Thoracic aorta (tissue), 2 donors: Measurements from ENCODE around the gene SEMG2. TPM values are rescaled to one million over a fixed set of nuclear protein-coding genes. Genes with fewer than 3 reads are reported as not detected.

Experiments used
- ATAC-seq: fragments of 150-250 bp; one replicate; pipeline ENCODE4 v1.8.0; 2017; ENCODE audit warnings: low read depth; ENCODE audit not compliant: insufficient number of reproducible peaks, low FRiP score
- DNase-seq: peaks from one replicate; pipeline ENCODE4 v3.0.0-alpha.2; 2020; ENCODE audit warnings: low spot score
- H3K27ac ChIP-seq, 2 donors: fragments of 200-600 bp; sonication (generic); 1 replicate in 1 of 2; 2 replicates in 1 of 2; pipeline ENCODE4 v1.5.1; 2016; ENCODE audit warnings: mild to moderate bottlenecking in 2 of 2, moderate library complexity in 2 of 2
- H3K27me3 ChIP-seq: fragments of 200-600 bp; sonication (generic); replicated peaks from 2 replicates; pipeline ENCODE4 v1.6.0; 2016; ENCODE audit warnings: mild to moderate bottlenecking; ENCODE audit not compliant: insufficient read depth
- H3K36me3 ChIP-seq: fragments of 200-600 bp; sonication (generic); one replicate; pipeline ENCODE4 v1.5.1; 2016
- H3K4me1 ChIP-seq, 2 donors: fragments of 200-600 bp; sonication (generic); 1 replicate in 1 of 2; 2 replicates in 1 of 2; pipeline versions ENCODE4 v1.5.1 to v1.6.0; 2016; ENCODE audit warnings: low read depth in 2 of 2, mild to moderate bottlenecking in 1 of 2; ENCODE audit not compliant: control insufficient read depth in 1 of 2
- H3K4me3 ChIP-seq: fragments of 200-600 bp; sonication (generic); 2 replicates; pipeline ENCODE4 v1.5.1; 2016; ENCODE audit warnings: mild to moderate bottlenecking
- H3K9me3 ChIP-seq: fragments of 200-600 bp; sonication (generic); 2 replicates; pipeline ENCODE4 v1.5.1; 2016
- CTCF ChIP-seq: fragments of 200-600 bp; sonication (generic); IDR thresholded peaks from one replicate; pipeline ENCODE4 v1.5.1; 2019; ENCODE audit warnings: antibody characterized with exemption
- total RNA-seq, 2 donors: library from RNA; depleted of rRNA; stranded (reverse); fragments of >200 nt; gene quantifications; one replicate each; pipeline versions ENCODE4 v1.1.0 to v1.2.3, GENCODE V29; 2016

SEMG2 gene
- total RNA-seq, 2 donors from 2014 or later, result not detected

GRCh38 chr20:45191926-45192325, 29.2 kb upstream of the SEMG2 start:
- no peak for DNase-seq
- no peaks in the 10 kb centered on the region for H3K9me3 ChIP-seq
- H3K27ac ChIP-seq, result no peak overlapping the region
- H3K36me3 ChIP-seq, result no peaks in the 10 kb centered on the region
- no peaks in the 10 kb centered on the region for H3K4me1 ChIP-seq
- TF ChIP-seq CTCF, result no peak
- H3K27me3 ChIP-seq, result no peaks in the 10 kb centered on the region
- no peak for ATAC-seq
- H3K4me3 ChIP-seq, result no peak overlapping the region

GRCh38 chr20:45193331-45193730, 27.8 kb upstream of the SEMG2 start:
- Histone ChIP-seq H3K4me1 (no peaks in the 10 kb centered on the region), H3K27me3 (no peaks in the 10 kb centered on the region), H3K4me3 (no peak overlapping the region), H3K27ac (no peak overlapping the region), H3K36me3 (no peaks in the 10 kb centered on the region), H3K9me3 (no peaks in the 10 kb centered on the region)
- TF ChIP-seq CTCF, result no peak
- ATAC-seq, result no peak
- DNase-seq, result no peak

- Histone ChIP-seq H3K27ac (no peak within 1 kb of the TSS), H3K4me3 (no peak within 1 kb of the TSS), H3K4me1 (no peaks in the 10 kb centered on the region), H3K27me3 (peaks cover 4% of the 10 kb centered on the region), H3K9me3 (no peaks in the 10 kb centered on the region), H3K36me3 (no peaks in the 10 kb centered on the region)
- ATAC-seq (no peak), DNase-seq (no peak)
- no peak for TF ChIP-seq CTCF
Observed at GRCh38 chr20:45206725-45207124, 14.4 kb upstream of the SEMG2 start, which contains the start of gene SEMG1. SEMG1 (plus strand) TSS chr20:45207033; CDS start chr20:45207054, 21 bp downstream.

GRCh38 chr20:45209924-45210323, 11.2 kb upstream of the SEMG2 start:
- no peaks in the 10 kb centered on the region for H3K36me3 ChIP-seq
- H3K27me3 ChIP-seq, result peaks cover 4% of the 10 kb centered on the region
- DNase-seq (no peak), ATAC-seq (no peak)
- no peaks in the 10 kb centered on the region for H3K4me1 ChIP-seq
- H3K27ac ChIP-seq, result no peak overlapping the region
- TF ChIP-seq CTCF, result no peak
- H3K9me3 ChIP-seq, result no peaks in the 10 kb centered on the region
- no peak overlapping the region for H3K4me3 ChIP-seq

GRCh38 chr20:45211569-45212474, 9.4 kb upstream of the SEMG2 start:
- DNase-seq (no peak), ATAC-seq (no peak)
- no peak for TF ChIP-seq CTCF
- no peak overlapping the region for H3K4me3 ChIP-seq
- no peak overlapping the region for H3K27ac ChIP-seq
- no peaks in the 10 kb centered on the region for H3K9me3 ChIP-seq
- peaks cover 3% of the 10 kb centered on the region for H3K27me3 ChIP-seq
- H3K36me3 ChIP-seq, result no peaks in the 10 kb centered on the region
- no peaks in the 10 kb centered on the region for H3K4me1 ChIP-seq
